Endothelial cell (in vitro differentiated cells): ENCODE measurements around the gene SH3BGRL3. TPM values are rescaled to one million over a fixed set of nuclear protein-coding genes. Genes with fewer than 3 reads are reported as not detected.
"Not testable (repeated sequence)": the region's sequence is repeated elsewhere in the genome, so short reads cannot be mapped to it uniquely, and the experiment has no call there.

Experiments
- DNase-seq: peaks from one replicate; pipeline ENCODE4 v3.0.0; 2021; ENCODE audit warnings: low spot score
- H3K27ac Mint-ChIP-seq: one replicate; pipeline ENCODE4 v1.8.0; 2021; ENCODE audit warnings: mixed read lengths, inconsistent platforms; ENCODE audit not compliant: unreplicated experiment
- H3K27me3 Mint-ChIP-seq: one replicate; pipeline ENCODE4 v1.8.0; 2021; ENCODE audit warnings: mild to moderate bottlenecking, moderate library complexity, mixed read lengths, inconsistent platforms; ENCODE audit not compliant: unreplicated experiment
- H3K36me3 Mint-ChIP-seq: one replicate; pipeline ENCODE4 v1.8.0; 2021; ENCODE audit warnings: mild to moderate bottlenecking, low read depth, mixed read lengths, inconsistent platforms; ENCODE audit not compliant: unreplicated experiment
- H3K4me1 Mint-ChIP-seq: one replicate; pipeline ENCODE4 v1.8.0; 2021; ENCODE audit warnings: mild to moderate bottlenecking, mixed read lengths, inconsistent platforms; ENCODE audit not compliant: unreplicated experiment
- H3K4me3 Mint-ChIP-seq: one replicate; pipeline ENCODE4 v1.8.0; 2021; ENCODE audit warnings: mild to moderate bottlenecking, mixed read lengths, inconsistent platforms; ENCODE audit not compliant: unreplicated experiment
- H3K9me3 Mint-ChIP-seq: one replicate; pipeline ENCODE4 v1.8.0; 2021; ENCODE audit warnings: mixed read lengths, inconsistent platforms; ENCODE audit not compliant: unreplicated experiment
- CTCF ChIP-seq: fragments of 200-600 bp; sonication (generic); IDR thresholded peaks from one replicate; pipeline ENCODE4 v1.5.0; 2021; ENCODE audit warnings: antibody characterized with exemption; ENCODE audit not compliant: unreplicated experiment
- total RNA-seq: library from RNA; stranded (reverse); fragmentation: NEBNext Ultra II Directional; extraction: Animal tissue kit (Norgen Biotek cat#: 25700); gene quantifications from one replicate; pipeline ENCODE4 v1.2.1, GENCODE V29; 2021; ENCODE audit not compliant: unreplicated experiment

Gene SH3BGRL3
- total RNA-seq, 1 donor from 2014 or later, result 226 TPM

- DNase-seq, result no peak
- Mint-ChIP-seq H3K9me3 (no peaks in the 10 kb centered on the region), H3K4me1 (no peaks in the 10 kb centered on the region), H3K36me3 (no peaks in the 10 kb centered on the region), H3K27ac (no peak overlapping the region), H3K4me3 (no peak overlapping the region), H3K27me3 (peaks cover 5% of the 10 kb centered on the region)
- TF ChIP-seq CTCF, result no peak
Measured at GRCh38 chr1:26327956-26328362, 48.1 kb downstream of the SH3BGRL3 start.

- H3K4me3 Mint-ChIP-seq, result no peak overlapping the region
- H3K27me3 Mint-ChIP-seq, result peaks cover 5% of the 10 kb centered on the region
- H3K27ac Mint-ChIP-seq, result no peak overlapping the region
- no peaks in the 10 kb centered on the region for H3K36me3 Mint-ChIP-seq
- no peak for TF ChIP-seq CTCF
- H3K4me1 Mint-ChIP-seq, result no peaks in the 10 kb centered on the region
- no peaks in the 10 kb centered on the region for H3K9me3 Mint-ChIP-seq
- no peak for DNase-seq
Measured at GRCh38 chr1:26328597-26328996, 48.7 kb downstream of the SH3BGRL3 start.

GRCh38 chr1:26329380-26329779 lies 49.5 kb downstream of the SH3BGRL3 start:
- not testable (repeated sequence) for H3K9me3 Mint-ChIP-seq, H3K4me1 Mint-ChIP-seq, H3K27ac Mint-ChIP-seq, H3K4me3 Mint-ChIP-seq, H3K27me3 Mint-ChIP-seq, H3K36me3 Mint-ChIP-seq, DNase-seq

- no peaks in the 10 kb centered on the region for H3K27me3 Mint-ChIP-seq
- no peak overlapping the region for H3K4me3 Mint-ChIP-seq
Measured at GRCh38 chr1:26330276-26330675, 50.4 kb downstream of the SH3BGRL3 start.

More at GRCh38 chr1:26330276-26330675, 50.4 kb downstream of the SH3BGRL3 start:
- TF ChIP-seq CTCF, result no peak
- no peaks in the 10 kb centered on the region for H3K36me3 Mint-ChIP-seq
- H3K4me1 Mint-ChIP-seq, result no peaks in the 10 kb centered on the region
- H3K27ac Mint-ChIP-seq, result no peak overlapping the region
- no peaks in the 10 kb centered on the region for H3K9me3 Mint-ChIP-seq
- no peak for DNase-seq

Other genes starting within 250 kb of the SH3BGRL3 start
- not detected for gene SLC30A2, start 234.0 kb upstream of the SH3BGRL3 start, total RNA-seq
- gene TRIM63, start 212.5 kb upstream of the SH3BGRL3 start, total RNA-seq, result not detected
- gene PDIK1L, start 168.3 kb upstream of the SH3BGRL3 start, total RNA-seq, result 6.8 TPM
- 13.5 TPM for gene FAM110D, start 121.0 kb upstream of the SH3BGRL3 start, total RNA-seq
- gene C1orf232, start 111.1 kb upstream of the SH3BGRL3 start, total RNA-seq, result not detected
- gene ZNF593, start 110.2 kb upstream of the SH3BGRL3 start, total RNA-seq, result 17.9 TPM
- gene ZNF593OS, start 108.3 kb upstream of the SH3BGRL3 start, total RNA-seq, result not detected
- gene CNKSR1, start 102.6 kb upstream of the SH3BGRL3 start, total RNA-seq, result 10.0 TPM
- not detected for gene CATSPER4, start 89.5 kb upstream of the SH3BGRL3 start, total RNA-seq
- gene CEP85, start 45.9 kb upstream of the SH3BGRL3 start, total RNA-seq, result 9.7 TPM
- gene UBXN11, start 26.6 kb downstream of the SH3BGRL3 start, total RNA-seq, result 16.0 TPM
- gene CD52, start 37.9 kb downstream of the SH3BGRL3 start, total RNA-seq, result 21.8 TPM
- gene CRYBG2, start 74.0 kb downstream of the SH3BGRL3 start, total RNA-seq, result 1.4 TPM
- gene ZNF683, start 92.7 kb downstream of the SH3BGRL3 start, total RNA-seq, result not detected
- 107 TPM for gene LIN28A, start 130.7 kb downstream of the SH3BGRL3 start, total RNA-seq
- gene DHDDS, start 152.2 kb downstream of the SH3BGRL3 start, total RNA-seq, result 63.5 TPM
- gene HMGN2, start 192.4 kb downstream of the SH3BGRL3 start, total RNA-seq, result 171 TPM
- 25.3 TPM for gene RPS6KA1, start 249.7 kb downstream of the SH3BGRL3 start, total RNA-seq